ENCODE measurements around the gene EPM2A.
A peak's percentile ranks its signal among the peaks of the same experiment; 100 is the strongest.
"Not testable (repeated sequence)": the region's sequence is repeated elsewhere in the genome, so short reads cannot be mapped to it uniquely, and the experiment has no call there.

Gene EPM2A

DNA sequence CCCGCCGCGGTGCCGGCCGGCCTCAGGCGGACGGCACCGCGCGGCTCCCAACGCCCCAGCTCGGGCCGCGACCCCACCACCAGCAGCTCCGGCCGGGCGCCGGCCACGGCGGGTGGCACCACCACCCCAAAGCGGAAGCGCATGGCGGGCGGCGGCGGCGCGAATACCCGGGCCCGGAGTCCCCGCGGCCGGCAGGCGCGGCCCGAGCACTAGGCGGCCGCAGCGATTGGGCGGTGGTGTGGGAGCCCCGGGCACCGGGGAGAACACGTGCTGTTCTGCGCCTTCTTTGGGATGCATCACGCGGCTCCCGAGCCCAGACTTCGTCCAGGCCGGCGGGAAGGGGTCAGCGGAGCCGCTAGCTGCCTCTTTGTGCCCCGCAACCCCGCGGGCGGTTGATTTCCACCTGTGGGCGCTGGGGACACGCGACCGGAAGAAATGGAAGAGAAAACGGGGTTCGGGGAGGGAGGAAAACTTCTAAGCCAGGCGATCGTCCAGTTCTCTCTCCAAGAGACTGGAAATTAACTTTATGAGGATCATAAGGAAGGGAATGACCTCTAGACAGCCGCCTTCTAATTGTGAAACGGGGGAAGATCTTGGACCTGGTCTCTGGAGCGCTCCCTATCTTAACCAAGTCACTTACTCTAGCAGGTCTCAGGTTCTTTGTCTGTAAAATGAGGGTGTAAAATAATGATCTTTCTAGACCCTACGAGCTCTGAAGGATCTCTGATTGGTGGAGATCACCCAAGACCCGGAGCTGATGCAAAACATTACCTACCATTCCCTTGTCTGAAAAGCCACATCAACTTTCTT lies at the start of gene EPM2A:
EPM2A (minus strand) TSS at position 165 of the 810 bp plus-strand sequence; CDS start at position 143, 22 bp downstream.
- DNase-seq (ENCODE audit: low spot score): peak; percentile 76

DNA sequence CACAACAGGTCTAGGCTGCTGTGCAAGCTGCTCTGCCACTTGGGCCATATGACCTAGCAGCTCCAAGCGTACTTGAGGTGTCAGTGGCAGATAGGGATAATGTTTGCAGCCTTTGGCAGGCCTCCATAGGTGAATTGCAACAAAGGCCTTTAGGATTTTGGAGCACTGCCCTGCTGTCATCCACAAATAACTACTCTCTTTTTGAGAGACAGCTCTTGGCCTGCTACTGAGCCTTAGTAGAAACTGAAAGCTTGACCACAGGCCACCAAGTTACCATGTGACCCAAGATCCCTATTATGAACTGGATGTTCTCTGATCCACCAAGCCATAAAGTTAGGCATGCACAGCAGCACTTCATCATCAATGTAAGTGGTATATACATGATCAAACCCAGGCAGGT lies 49.4 kb upstream of the EPM2A start:
- DNase-seq (ENCODE audit: low spot score): no peak

GRCh38 chr6:145783796-145784195 lies 48.5 kb upstream of the EPM2A start:
- no peak for DNase-seq (ENCODE audit: low spot score)

- no peak for DNase-seq (ENCODE audit: low spot score)
These were observed 37.5 kb upstream of the EPM2A start for GRCh38 chr6:145772846-145773245.

- DNase-seq (ENCODE audit: low spot score): no peak
These were observed 30.1 kb upstream of the EPM2A start for GRCh38 chr6:145765449-145765848.

DNA sequence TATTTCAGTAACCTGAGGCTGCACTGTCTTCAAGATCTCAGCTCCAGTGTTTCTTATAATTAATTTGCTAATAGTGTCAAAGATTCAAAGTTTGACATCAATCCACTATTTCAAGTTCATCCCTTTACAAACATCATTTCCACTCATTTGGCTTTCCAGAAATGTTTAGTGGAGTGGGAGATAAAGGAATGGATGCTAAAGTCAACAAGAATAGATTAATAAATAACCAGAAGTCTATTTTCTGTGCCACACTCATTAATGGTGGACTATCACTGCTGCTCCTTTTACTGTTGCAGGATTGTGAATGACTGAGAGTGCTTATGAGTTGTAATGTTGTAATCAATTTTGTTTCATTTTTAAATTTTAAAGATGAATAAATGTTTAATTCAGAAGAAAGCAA lies 28.4 kb upstream of the EPM2A start:
- DNase-seq (ENCODE audit: low spot score): no peak

GRCh38 chr6:145761584-145761983 lies 26.3 kb upstream of the EPM2A start:
- DNase-seq (ENCODE audit: low spot score): no peak

DNA sequence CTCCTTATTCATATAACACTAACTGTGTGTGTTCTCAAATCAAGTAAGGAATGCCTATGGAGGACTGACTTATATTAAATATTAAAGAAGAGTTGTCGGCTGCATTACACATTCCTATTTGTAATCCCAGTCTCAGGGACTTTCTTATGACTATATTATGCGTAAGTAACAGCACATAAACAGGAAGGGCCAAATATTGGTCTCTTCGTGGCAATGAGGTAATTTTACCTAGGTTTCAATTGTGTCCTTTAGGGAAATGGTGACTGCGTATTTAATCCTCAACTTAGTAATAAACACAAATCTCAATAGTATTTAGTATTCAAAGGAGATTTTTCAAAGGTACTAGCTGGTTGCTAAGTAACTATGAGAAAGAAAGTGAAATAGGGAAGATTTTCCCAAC lies 22.8 kb upstream of the EPM2A start:
- DNase-seq (ENCODE audit: low spot score): no peak

- DNase-seq (ENCODE audit: low spot score): no peak
These were observed 20.9 kb upstream of the EPM2A start for GRCh38 chr6:145756170-145756662.

DNA sequence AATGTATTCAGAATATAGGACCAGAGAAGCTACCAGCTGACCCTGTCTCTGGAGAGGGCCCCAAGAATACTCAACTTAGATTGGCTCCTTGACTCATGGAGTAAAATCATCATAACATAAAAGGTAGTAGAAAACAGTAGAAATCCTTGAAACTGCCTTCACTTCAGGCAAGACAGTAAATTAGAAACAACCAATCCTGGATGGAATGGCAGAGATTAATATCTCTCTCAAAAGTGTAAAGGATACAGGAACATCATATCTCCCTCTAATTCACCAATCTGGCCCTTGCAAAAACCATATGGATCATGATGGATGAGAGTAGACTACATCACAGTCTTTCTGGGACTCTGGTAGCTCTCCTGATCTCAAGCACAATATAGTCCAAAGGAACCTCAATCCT lies 20.4 kb upstream of the EPM2A start:
- no peak for DNase-seq (ENCODE audit: low spot score)

DNA sequence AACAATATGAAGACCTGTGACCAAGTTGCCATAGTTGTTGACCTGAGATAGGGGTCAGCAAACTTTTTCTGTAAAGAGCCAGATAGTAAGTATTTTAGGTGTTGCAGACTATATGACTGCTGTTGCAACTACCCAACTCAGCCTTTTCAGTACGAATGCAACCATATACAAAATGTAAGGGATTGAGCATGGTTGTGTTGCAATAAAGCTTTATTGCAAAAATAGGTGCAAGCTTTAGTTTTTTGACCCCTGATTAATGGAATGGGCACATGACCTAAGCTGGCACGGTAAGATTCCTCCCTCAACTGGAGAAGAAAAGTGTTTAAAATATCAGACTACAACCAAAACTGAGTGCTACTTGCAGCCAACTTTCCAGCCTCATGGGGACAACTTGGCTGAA lies 17.3 kb upstream of the EPM2A start:
- no peak for DNase-seq (ENCODE audit: low spot score)

DNA sequence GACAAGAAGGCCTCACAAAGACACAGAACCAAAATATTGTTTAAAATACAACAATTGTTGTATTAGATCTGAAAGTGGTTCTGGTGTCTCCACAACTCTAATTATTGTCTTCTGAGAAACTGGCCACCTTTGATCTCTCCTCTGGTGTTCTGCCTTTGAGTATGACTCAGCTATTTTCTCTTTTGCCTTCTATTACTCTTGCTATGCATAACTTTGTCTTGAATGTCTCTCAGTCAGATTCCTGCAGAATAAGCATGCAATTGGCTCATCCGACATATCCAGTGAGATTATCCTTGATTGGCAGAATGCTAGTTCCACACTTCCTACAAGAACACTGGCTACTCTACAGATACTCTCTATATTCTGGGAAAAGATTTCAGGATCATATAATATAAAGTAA lies 14.3 kb upstream of the EPM2A start:
- DNase-seq (ENCODE audit: low spot score): no peak

GRCh38 chr6:145745861-145746260 lies 10.5 kb upstream of the EPM2A start:
- DNase-seq (ENCODE audit: low spot score): no peak

GRCh38 chr6:145744619-145745018 lies 9.3 kb upstream of the EPM2A start:
- no peak for DNase-seq (ENCODE audit: low spot score)

GRCh38 chr6:145743332-145743731 lies 8.0 kb upstream of the EPM2A start:
- DNase-seq (ENCODE audit: low spot score): no peak

DNA sequence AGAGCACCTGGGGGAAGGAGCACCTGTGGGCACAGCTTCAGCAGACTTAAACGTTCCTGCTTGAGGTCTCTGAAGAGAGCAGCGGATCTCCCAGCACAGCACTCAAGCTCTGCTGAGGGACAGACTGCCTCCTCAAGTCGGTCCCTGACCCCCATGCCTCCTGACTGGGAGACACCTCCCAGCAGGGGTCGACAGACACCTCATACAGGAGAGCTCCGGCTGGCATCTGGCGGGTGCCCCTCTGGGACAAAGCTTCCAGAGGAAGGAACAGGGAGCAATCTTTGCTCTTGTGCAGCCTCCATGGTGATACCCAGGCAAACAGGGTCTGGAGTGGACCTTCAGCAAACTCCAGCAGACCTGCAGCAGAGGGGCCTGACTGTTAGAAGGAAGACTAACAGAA lies 7.2 kb upstream of the EPM2A start:
- DNase-seq (ENCODE audit: low spot score): not testable (repeated sequence)

GRCh38 chr6:145739685-145740084 lies 4.4 kb upstream of the EPM2A start:
- DNase-seq (ENCODE audit: low spot score): not testable (repeated sequence)

DNA sequence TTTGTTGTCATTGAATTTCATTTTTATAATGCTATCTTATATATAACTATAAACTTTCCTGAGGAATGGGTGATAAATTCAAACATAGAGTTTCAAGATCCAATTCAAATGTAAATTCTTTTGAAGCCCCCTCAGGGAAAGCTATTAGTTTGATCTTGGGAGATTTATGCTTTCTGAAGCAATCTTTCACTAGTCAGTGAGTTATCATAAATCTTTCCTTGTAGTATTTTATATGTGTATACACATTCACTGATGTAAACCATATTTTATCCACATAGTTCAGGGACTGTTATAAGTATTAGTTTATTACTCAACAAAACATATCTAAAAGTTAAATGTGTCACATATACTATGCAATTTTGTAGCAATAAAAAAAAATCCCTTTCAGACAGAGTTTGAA lies 2.9 kb upstream of the EPM2A start:
- DNase-seq (ENCODE audit: low spot score): no peak

DNA sequence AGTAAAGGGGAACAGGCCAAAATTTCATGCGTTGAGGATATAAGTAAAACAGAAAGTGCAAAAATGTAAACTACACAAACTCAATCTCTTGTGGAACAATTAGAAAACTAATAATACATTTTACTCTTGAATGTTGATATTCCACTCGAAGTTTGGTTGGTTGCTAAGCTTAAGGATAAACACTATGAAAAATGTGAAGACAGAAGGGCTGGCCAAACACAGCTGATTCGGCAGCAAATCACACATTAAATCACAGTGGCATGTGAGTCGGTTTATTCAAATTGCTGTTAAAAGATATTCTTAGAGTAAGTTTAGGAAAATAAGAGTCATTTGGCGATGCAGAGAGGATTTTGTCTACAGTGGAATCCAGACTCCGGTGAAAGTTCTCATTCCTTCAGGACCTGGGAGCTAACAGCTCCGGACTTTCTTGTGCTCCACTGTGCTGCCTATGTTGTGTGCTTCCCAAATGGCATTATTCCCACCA lies 1.4 kb upstream of the EPM2A start:
- peak; percentile 9 for DNase-seq (ENCODE audit: low spot score)

DNA sequence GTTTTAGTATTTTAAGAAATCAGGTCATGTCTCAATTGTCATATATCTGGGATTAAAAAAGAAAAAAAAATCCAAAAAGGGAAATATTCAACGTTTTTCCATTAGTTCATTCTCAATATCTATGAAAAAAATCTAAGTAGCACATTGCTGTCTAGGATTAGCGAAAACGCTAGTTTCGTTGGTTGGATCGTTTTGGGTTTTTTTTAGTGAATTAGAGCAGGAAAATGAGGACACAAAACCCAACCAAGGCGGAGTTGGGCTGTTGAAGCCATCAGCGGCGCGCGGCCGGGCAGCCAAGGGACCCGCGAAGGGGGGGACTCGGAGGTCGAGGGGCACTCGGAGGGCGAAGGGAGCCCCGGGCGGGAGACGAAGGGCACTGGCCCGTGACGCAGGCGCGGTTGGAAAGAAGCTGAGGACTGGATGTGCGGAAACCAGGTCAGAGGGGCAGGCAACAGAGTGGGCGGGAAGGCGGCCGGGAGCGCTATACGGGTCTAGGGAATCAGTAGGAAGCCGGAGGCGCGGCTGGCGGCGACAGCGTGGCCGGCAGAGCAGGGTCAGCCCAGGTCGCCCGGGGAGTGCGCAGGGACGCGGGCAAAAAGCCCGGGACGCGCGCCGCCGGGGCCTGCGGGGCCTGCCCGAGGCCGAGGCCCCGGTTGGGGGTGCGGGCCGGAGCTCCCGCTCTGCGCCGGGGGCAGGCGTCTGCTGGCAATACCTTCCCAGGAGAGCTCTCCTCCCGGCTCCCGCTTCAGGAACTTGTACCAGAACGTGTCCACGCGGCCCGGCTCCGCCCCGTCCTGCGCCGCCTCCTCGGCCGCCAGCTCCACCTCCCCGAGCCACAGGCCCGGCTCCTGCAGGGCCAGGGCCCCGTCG lies 599 bp downstream of the EPM2A start:
- DNase-seq (ENCODE audit: low spot score): peak; percentile 87

DNA sequence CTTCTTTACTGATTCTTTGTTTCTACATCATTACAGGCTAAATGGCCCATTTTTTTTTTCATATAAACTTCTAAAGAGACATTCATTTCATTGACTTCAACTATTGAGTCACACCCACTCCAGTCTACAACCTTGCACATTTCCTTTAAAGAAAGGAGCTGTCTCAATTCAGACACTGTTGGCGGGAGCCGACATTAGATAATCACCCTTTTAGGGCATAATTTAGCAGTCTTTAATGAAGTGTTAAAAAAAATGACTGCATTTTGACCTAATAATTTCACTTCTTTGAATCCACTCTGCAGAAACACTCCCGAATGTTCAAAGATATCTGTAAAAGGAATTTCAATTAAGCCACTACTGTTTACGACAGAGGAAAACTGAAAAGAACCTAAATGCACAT lies 1.5 kb downstream of the EPM2A start:
- DNase-seq (ENCODE audit: low spot score): peak; percentile 7

GRCh38 chr6:145733207-145733606 lies 2.1 kb downstream of the EPM2A start:
- DNase-seq (ENCODE audit: low spot score): no peak

GRCh38 chr6:145731447-145731846 lies 3.9 kb downstream of the EPM2A start:
- DNase-seq (ENCODE audit: low spot score): no peak
